Spleen (tissue), 3 donors: ENCODE measurements around the gene ALDH1B1.

Experiments used
- POLR2A ChIP-seq, 3 donors: fragments of 450-650 bp; IDR thresholded peaks; one replicate each; pipeline ENCODE4 v1.5.1; 2017; ENCODE audit warnings: antibody characterized with exemption in 3 of 3, mild to moderate bottlenecking in 1 of 3
- POLR2AphosphoS5 ChIP-seq, 3 donors: sonication (generic); formaldehyde crosslinking; IDR thresholded peaks; one replicate each; pipeline ENCODE4 v1.5.1; 2017; ENCODE audit warnings: antibody characterized with exemption in 3 of 3

DNA sequence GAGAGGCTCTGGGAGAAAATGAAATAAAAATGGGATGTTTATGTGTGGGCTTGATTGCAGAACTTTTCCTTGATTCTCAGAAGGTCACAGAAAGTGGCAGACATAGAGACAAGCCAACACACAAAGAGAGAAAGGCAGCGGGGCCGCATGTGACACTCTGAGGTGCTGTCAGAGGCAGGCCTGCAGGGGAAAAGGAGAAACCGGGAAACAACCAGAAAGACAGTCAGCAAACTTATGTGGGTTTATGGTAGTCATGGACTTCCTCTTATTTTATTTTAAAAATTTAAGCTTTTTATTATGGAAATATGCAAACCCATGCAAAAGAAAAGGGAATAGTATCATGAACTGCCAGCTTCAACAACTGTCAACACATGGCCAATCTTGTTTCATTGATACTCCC lies 48.0 kb downstream of the ALDH1B1 start:
- no peak for TF ChIP-seq POLR2A (IDR thresholded peaks at IDR 0.05)
- no peak for TF ChIP-seq POLR2AphosphoS5 (IDR thresholded peaks at IDR 0.05)
